MCF 10A (cell line): Measurements from ENCODE around the gene SSH2. TPM values are rescaled to one million over a fixed set of nuclear protein-coding genes. Genes with fewer than 3 reads are reported as not detected.
"Not testable (repeated sequence)": the region's sequence is repeated elsewhere in the genome, so short reads cannot be mapped to it uniquely, and the experiment has no call there.

Experiments used
- BruUV-seq: library from RNA; stranded (reverse); fragments of 400-500 nt; replicated peaks from 2 replicates; lab custom pipeline; 2021; lab: Mats Ljungman, UMichigan
- CTCF ChIA-PET: fragments of 300-600 bp; sonication (Branson Sonifier 250); formaldehyde crosslinking; extraction: SDS; loops from one replicate; lab custom pipeline; 2021; ENCODE audit warnings: antibody characterized with exemption, inconsistent platforms; lab: Yijun Ruan, JAX
- POLR2A ChIA-PET: fragments of 300-600, 350-650 bp; sonication (Branson Sonifier 250); formaldehyde crosslinking; extraction: SDS; loops from one replicate; lab custom pipeline; 2020; ENCODE audit warnings: antibody characterized with exemption, inconsistent platforms; lab: Yijun Ruan, JAX
- DNase-seq: peaks from one replicate; pipeline ENCODE4 v3.0.0-alpha.2; 2018; ENCODE audit not compliant: unreplicated experiment
- H3K27ac Mint-ChIP-seq: one replicate; pipeline ENCODE4 v1.8.0; 2022; ENCODE audit warnings: mild to moderate bottlenecking, low read depth, mixed read lengths; ENCODE audit not compliant: unreplicated experiment
- H3K27me3 Mint-ChIP-seq: one replicate; pipeline ENCODE4 v1.8.0; 2022; ENCODE audit warnings: mixed read lengths; ENCODE audit not compliant: insufficient read depth, unreplicated experiment
- H3K36me3 Mint-ChIP-seq: one replicate; pipeline ENCODE4 v1.8.0; 2022; ENCODE audit warnings: mild to moderate bottlenecking, moderate library complexity, mixed read lengths; ENCODE audit not compliant: insufficient read depth, unreplicated experiment
- H3K4me1 Mint-ChIP-seq: one replicate; pipeline ENCODE4 v1.8.0; 2022; ENCODE audit warnings: mixed read lengths; ENCODE audit not compliant: insufficient read depth, unreplicated experiment
- H3K4me3 Mint-ChIP-seq: one replicate; pipeline ENCODE4 v1.8.0; 2022; ENCODE audit warnings: mild to moderate bottlenecking, moderate library complexity, mixed read lengths; ENCODE audit not compliant: unreplicated experiment
- H3K9me3 Mint-ChIP-seq: one replicate; pipeline ENCODE4 v1.8.0; 2022; ENCODE audit warnings: mixed read lengths; ENCODE audit not compliant: unreplicated experiment
- intact Hi-C: fragments of 100-400 bp; cut with micrococcal nuclease; formaldehyde crosslinking; loops from 2 replicates; pipeline ENCODE4 v1.14.1; 2022
- total RNA-seq: library from RNA; stranded (reverse); gene quantifications from 2 replicates; pipeline ENCODE4 v1.2.3, GENCODE V29; 2022
- TF ChIP-seq, protein P1 (sequence below): fragments of 200-600 bp; IDR thresholded peaks from one replicate; pipeline ENCODE4 v1.8.0; 2022; ENCODE audit warnings: antibody characterized with exemption, mild to moderate bottlenecking; ENCODE audit not compliant: unreplicated experiment

Gene SSH2
- total RNA-seq, 1 experiment from 2014 or later = 21.9 TPM

DNA sequence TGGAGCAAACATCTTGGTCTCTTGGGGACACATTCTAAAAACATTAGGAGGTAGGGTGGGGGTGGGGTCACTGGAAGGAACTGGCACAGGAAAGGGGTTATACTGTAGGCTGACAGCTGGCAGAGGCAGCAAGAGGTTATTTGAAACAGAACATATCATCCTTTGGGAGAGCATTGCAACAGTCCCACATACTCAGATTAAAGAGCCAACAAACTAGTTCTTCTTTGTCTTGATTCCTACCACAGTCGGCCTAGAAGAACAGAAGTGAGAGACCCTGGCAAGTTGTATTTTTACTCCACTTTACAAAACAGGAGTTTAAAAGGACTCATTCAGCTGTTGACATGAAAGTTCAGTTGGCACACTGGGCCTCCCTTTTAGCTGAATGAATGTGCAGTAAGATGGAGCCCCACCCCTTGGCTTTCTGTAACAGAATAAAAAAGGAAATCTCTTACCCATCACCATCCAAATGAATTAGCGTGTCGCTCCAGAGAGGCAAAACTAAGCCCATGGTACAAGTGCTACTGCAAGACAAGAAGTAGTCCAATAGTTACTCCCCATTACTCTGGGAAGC is 252.7 kb downstream of the SSH2 start:
- TF ChIP-seq, protein P1, sequence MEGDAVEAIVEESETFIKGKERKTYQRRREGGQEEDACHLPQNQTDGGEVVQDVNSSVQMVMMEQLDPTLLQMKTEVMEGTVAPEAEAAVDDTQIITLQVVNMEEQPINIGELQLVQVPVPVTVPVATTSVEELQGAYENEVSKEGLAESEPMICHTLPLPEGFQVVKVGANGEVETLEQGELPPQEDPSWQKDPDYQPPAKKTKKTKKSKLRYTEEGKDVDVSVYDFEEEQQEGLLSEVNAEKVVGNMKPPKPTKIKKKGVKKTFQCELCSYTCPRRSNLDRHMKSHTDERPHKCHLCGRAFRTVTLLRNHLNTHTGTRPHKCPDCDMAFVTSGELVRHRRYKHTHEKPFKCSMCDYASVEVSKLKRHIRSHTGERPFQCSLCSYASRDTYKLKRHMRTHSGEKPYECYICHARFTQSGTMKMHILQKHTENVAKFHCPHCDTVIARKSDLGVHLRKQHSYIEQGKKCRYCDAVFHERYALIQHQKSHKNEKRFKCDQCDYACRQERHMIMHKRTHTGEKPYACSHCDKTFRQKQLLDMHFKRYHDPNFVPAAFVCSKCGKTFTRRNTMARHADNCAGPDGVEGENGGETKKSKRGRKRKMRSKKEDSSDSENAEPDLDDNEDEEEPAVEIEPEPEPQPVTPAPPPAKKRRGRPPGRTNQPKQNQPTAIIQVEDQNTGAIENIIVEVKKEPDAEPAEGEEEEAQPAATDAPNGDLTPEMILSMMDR = no peak
- DNase-seq = no peak
- intact Hi-C loops = no loop called here
- Mint-ChIP-seq H3K9me3 (no peaks in the 10 kb centered on the region), H3K4me1 (no peaks in the 10 kb centered on the region), H3K27ac (no peak overlapping the region), H3K27me3 (no peaks in the 10 kb centered on the region), H3K36me3 (peaks cover 5% of the 10 kb centered on the region), H3K4me3 (no peak overlapping the region)
- CTCF ChIA-PET = interaction anchor here (0.5 to 0.8 kb wide), 4 partner anchors 11 to 65 kb away, joined by 3 to 6 read pairs (median 4); no protein-coding TSS in a partner anchor
- BruUV-seq = no TSS peak
- POLR2A ChIA-PET = interaction anchor here (0.8 kb wide), 1 partner anchor 9 kb away, joined by 3 read pairs; no protein-coding TSS in a partner anchor

DNA sequence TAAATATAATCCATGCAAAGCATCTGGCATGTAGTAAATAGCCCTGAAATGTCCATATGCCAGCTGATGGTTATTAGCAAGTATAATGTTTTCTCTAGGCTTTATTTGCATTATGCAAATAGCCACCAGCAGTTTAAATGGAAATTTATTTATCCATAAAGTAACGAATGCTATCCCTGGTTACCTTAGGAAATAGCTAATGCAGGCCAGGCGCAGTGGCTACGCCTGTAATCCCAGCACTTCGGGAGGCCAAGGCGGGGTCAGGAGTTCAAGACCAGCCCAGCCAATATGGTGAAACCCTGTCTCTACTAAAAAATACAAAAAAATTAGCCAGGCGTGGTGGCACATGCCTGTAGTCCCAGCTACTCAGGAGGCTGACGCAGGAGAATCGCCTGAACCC is 254.1 kb downstream of the SSH2 start:
- CTCF ChIA-PET, H3K36me3 Mint-ChIP-seq, BruUV-seq, H3K27me3 Mint-ChIP-seq, H3K4me3 Mint-ChIP-seq, intact Hi-C loops, H3K9me3 Mint-ChIP-seq, H3K27ac Mint-ChIP-seq, DNase-seq, H3K4me1 Mint-ChIP-seq: not testable (repeated sequence)
- POLR2A ChIA-PET = interaction anchor here (0.6 kb wide), 1 partner anchor 25 kb away, joined by 3 read pairs; no protein-coding TSS in a partner anchor

DNA sequence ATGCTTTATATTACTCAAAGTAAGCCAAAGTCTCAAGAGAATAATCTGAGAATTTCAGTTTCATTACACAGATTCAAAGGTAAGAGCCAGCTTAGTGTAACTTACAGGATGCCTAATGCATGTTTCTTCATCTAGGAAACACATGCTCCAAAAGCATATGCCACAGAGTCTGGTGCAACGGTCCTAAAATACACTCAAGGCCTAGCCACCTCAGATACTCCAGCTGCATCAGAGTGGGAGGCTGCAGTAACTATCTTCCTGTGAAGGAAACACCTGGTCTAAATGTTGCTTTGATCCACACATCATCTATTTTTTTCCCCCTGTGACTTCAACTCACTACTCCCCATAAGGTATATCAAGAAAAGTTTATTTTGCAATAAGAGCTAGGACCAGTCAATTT is 255.7 kb downstream of the SSH2 start:
- DNase-seq = no peak
- Mint-ChIP-seq H3K9me3 (no peaks in the 10 kb centered on the region), H3K27ac (no peak overlapping the region), H3K36me3 (peaks cover 24% of the 10 kb centered on the region), H3K4me1 (no peaks in the 10 kb centered on the region), H3K4me3 (no peak overlapping the region), H3K27me3 (no peaks in the 10 kb centered on the region)
- no TSS peak for BruUV-seq
- intact Hi-C loops = no loop called here
- TF ChIP-seq, protein P1 = no peak
- POLR2A ChIA-PET = interaction anchor here (0.7 to 1.2 kb wide), 2 partner anchors 9 to 70 kb away, joined by 3 read pairs; no protein-coding TSS in a partner anchor
- CTCF ChIA-PET = interaction anchor here (0.6 to 0.9 kb wide), 4 partner anchors 12 to 290 kb away, joined by 3 to 4 read pairs (median 4); no protein-coding TSS in a partner anchor

DNA sequence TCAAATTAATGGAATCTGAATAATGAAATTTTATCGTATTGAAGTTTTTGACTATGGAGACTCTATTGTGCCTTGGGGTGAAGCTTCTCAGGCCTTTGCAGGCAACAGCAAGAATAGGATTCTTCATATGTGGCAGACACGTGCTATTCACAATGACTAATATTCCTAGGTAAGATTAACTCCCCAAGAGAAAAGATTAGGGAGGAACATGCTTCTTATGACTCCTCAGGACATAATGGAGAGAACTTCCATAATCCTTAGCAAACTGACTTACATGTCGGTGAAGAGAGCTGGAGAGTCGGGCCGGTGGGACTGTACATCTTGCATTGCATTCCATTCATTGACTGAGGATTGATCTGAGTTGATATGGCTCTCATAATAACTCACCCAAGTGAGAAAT is 258.4 kb downstream of the SSH2 start:
- POLR2A ChIA-PET = no interaction called here
- CTCF ChIA-PET = interaction anchor here (0.6 to 1.2 kb wide), 2 partner anchors 10 to 421 kb away, joined by 3 read pairs; no protein-coding TSS in a partner anchor
- intact Hi-C loops = no loop called here
- DNase-seq = no peak
- Mint-ChIP-seq H3K27ac (no peak overlapping the region), H3K4me3 (no peak overlapping the region), H3K27me3 (no peaks in the 10 kb centered on the region), H3K4me1 (no peaks in the 10 kb centered on the region), H3K9me3 (no peaks in the 10 kb centered on the region), H3K36me3 (peaks cover 37% of the 10 kb centered on the region)
- TF ChIP-seq, protein P1 = no peak
- no TSS peak for BruUV-seq
